HCT116 (cell line): Measurements from ENCODE around the gene NAALADL2. TPM values are rescaled to one million over a fixed set of nuclear protein-coding genes. Genes with fewer than 3 reads are reported as not detected.

Source experiments
- ATAC-seq: fragments of 200-7000 bp; cut with Tn5 transposase; 2 replicates; pipeline ENCODE4 v1.9.1; 2020; ENCODE audit warnings: mild to moderate bottlenecking, moderate library complexity
- BruUV-seq: library from RNA; stranded (reverse); fragments of 400-500 nt; replicated peaks from 2 replicates; lab custom pipeline; 2021; lab: Mats Ljungman, UMichigan
- CTCF ChIA-PET: fragments of 300-600 bp; sonication (Branson Sonifier 250); formaldehyde crosslinking; loops from one replicate; lab custom pipeline; 2021; ENCODE audit warnings: antibody characterized with exemption; lab: Charles Lee
- POLR2A ChIA-PET: fragments of 300-600, 350-600 bp; sonication (Branson Sonifier 250); formaldehyde crosslinking; loops from one replicate; lab custom pipeline; 2021; ENCODE audit warnings: antibody characterized with exemption; lab: Charles Lee
- RAD21 ChIA-PET, 2 experiments: fragments of 300-600 bp; sonication (Branson Sonifier 250); formaldehyde crosslinking; loops; one replicate each; lab custom pipeline; 2023; ENCODE audit warnings: low total read pairs in 2 of 2; ENCODE audit not compliant: uncharacterized antibody in 2 of 2, unreplicated experiment in 2 of 2, low non-redundant PET in 1 of 2; lab: Charles Lee
- DNase-seq: peaks from one replicate; pipeline ENCODE4 v3.0.0-alpha.2; 2010; ENCODE audit warnings: low read depth, low spot score
- H2AFZ ChIP-seq: fragments of 200-600 bp; shearing (Covaris generic), sonication (generic); 2 replicates; pipeline ENCODE4 v1.6.1; 2017; ENCODE audit warnings: low read depth, mixed run types, mixed read lengths, antibody characterized with exemption, low read length; ENCODE audit not compliant: poor library complexity, severe bottlenecking
- H3K27ac ChIP-seq: 2 replicates; pipeline ENCODE4 v1.5.1; 2012; ENCODE audit warnings: low read depth, low read length
- H3K27me3 ChIP-seq: fragments of 200-600 bp; sonication (generic); 2 replicates; pipeline ENCODE4 v1.6.1; 2016; ENCODE audit warnings: mixed run types, low read length, mixed read lengths; ENCODE audit not compliant: insufficient read depth
- H3K36me3 ChIP-seq, 2 experiments: fragments of 200-500 bp in 1 of 2; fragments of 200-600 bp in 1 of 2; sonication (Bioruptor generic) in 1 of 2; sonication (generic) in 1 of 2; 2 replicates each; pipeline versions ENCODE4 v1.5.1 to v1.6.1; 2014 to 2016; ENCODE audit warnings: low read length in 2 of 2, inconsistent platforms in 1 of 2, mixed read lengths in 1 of 2, mixed run types in 1 of 2; ENCODE audit not compliant: insufficient read depth in 2 of 2, control insufficient read depth in 1 of 2
- H3K4me1 ChIP-seq, 2 experiments: fragments of 200-600 bp in 1 of 2; sonication (generic) in 1 of 2; 2 replicates each; pipeline versions ENCODE4 v1.5.1 to v1.6.1; 2012 to 2017; ENCODE audit warnings: low read length in 2 of 2, inconsistent platforms in 1 of 2, mild to moderate bottlenecking in 1 of 2, mixed read lengths in 1 of 2, mixed run types in 1 of 2, moderate library complexity in 1 of 2; ENCODE audit not compliant: insufficient read depth in 2 of 2, control insufficient read depth in 1 of 2
- H3K4me2 ChIP-seq: fragments of 200-600 bp; sonication (generic); 2 replicates; pipeline ENCODE4 v1.6.1; 2017; ENCODE audit warnings: mixed run types, low read length, mixed read lengths
- H3K4me3 ChIP-seq, 2 experiments: fragments of 200-600 bp in 1 of 2; sonication (generic) in 1 of 2; replicated peaks in 1 of 2; 2 replicates each; pipeline ENCODE4 v1.5.1; 2011 to 2016; ENCODE audit warnings: low read length in 2 of 2, control low read depth in 1 of 2, low read depth in 1 of 2, mild to moderate bottlenecking in 1 of 2, mixed read lengths in 1 of 2, mixed run types in 1 of 2
- H3K79me2 ChIP-seq: fragments of 200-600 bp; sonication (generic); 2 replicates; pipeline ENCODE4 v1.6.1; 2017; ENCODE audit warnings: mild to moderate bottlenecking, mixed run types, low read length, moderate library complexity, mixed read lengths; ENCODE audit not compliant: insufficient read depth
- H3K9ac ChIP-seq: fragments of 200-600 bp; sonication (generic); 2 replicates; pipeline ENCODE4 v1.6.1; 2016; ENCODE audit warnings: low read length, mixed read lengths
- H3K9me2 ChIP-seq: fragments of 200-600 bp; sonication (generic), shearing (Covaris generic); 2 replicates; pipeline ENCODE4 v1.6.1; 2017; ENCODE audit warnings: mixed run types, mild to moderate bottlenecking, moderate library complexity; ENCODE audit not compliant: insufficient read depth
- H3K9me3 ChIP-seq, 2 experiments: fragments of 200-500 bp in 1 of 2; fragments of 200-600 bp in 1 of 2; sonication (Bioruptor generic) in 1 of 2; sonication (generic) in 1 of 2; 2 replicates each; pipeline ENCODE4 v1.6.1; 2014 to 2017; ENCODE audit warnings: low read length in 2 of 2, mixed read lengths in 2 of 2, inconsistent platforms in 1 of 2, low read depth in 1 of 2, mild to moderate bottlenecking in 1 of 2, mixed run types in 1 of 2, moderate library complexity in 1 of 2; ENCODE audit not compliant: control insufficient read depth in 1 of 2, insufficient read depth in 1 of 2
- H4K20me1 ChIP-seq: fragments of 200-600 bp; sonication (generic), shearing (Covaris generic); 2 replicates; pipeline ENCODE4 v1.6.1; 2017; ENCODE audit warnings: mixed run types, mild to moderate bottlenecking, moderate library complexity; ENCODE audit not compliant: insufficient read depth
- CBX3 ChIP-seq: IDR thresholded peaks from 2 replicates; pipeline ENCODE4 v1.6.1; 2012; ENCODE audit warnings: low read depth
- EGR1 ChIP-seq: IDR thresholded peaks from 2 replicates; pipeline ENCODE4 v1.6.1; 2012; ENCODE audit warnings: low read depth
- ELF1 ChIP-seq: IDR thresholded peaks from 2 replicates; pipeline ENCODE4 v1.6.1; 2012; ENCODE audit warnings: low read depth, borderline replicate concordance
- EZH2 ChIP-seq: fragments of 200-600 bp; sonication (generic); IDR thresholded peaks from 2 replicates; pipeline ENCODE4 v1.6.1; 2017; ENCODE audit warnings: antibody characterized with exemption, mixed run types
- EZH2phosphoT487 ChIP-seq: fragments of 200-600 bp; IDR thresholded peaks from 2 replicates; pipeline ENCODE4 v1.6.1; 2018; ENCODE audit warnings: antibody characterized with exemption, borderline replicate concordance
- JUND ChIP-seq: IDR thresholded peaks from 2 replicates; pipeline ENCODE4 v1.6.1; 2012
- POLR2A ChIP-seq: IDR thresholded peaks from 2 replicates; pipeline ENCODE4 v1.7.0; 2011; ENCODE audit warnings: borderline replicate concordance; ENCODE audit not compliant: insufficient read depth, insufficient read length; ENCODE audit errors: extremely low read depth
- POLR2AphosphoS5 ChIP-seq: IDR thresholded peaks from 2 replicates; pipeline ENCODE4 v1.6.1; 2011; ENCODE audit warnings: mild to moderate bottlenecking, low read depth, low read length, moderate library complexity
- SIN3A ChIP-seq: IDR thresholded peaks from 2 replicates; pipeline ENCODE4 v1.6.1; 2012; ENCODE audit warnings: low read depth
- SRF ChIP-seq: IDR thresholded peaks from 2 replicates; pipeline ENCODE4 v1.6.1; 2012; ENCODE audit warnings: low read depth
- TCF7L2 ChIP-seq: IDR thresholded peaks from 2 replicates; pipeline ENCODE4 v1.7.0; 2011; ENCODE audit warnings: borderline replicate concordance, inconsistent platforms; ENCODE audit not compliant: insufficient read depth, insufficient read length; ENCODE audit errors: extremely low read depth
- YY1 ChIP-seq: IDR thresholded peaks from 2 replicates; pipeline ENCODE4 v1.6.1; 2011; ENCODE audit warnings: low read length, low read depth, moderate library complexity, mild to moderate bottlenecking; ENCODE audit not compliant: insufficient replicate concordance; ENCODE audit errors: extremely low read depth
- ZFX ChIP-seq: fragments of 450-650 bp; IDR thresholded peaks from 2 replicates; pipeline ENCODE4 v1.6.1; 2017
- ZNF274 ChIP-seq: fragments of 200-500 bp; sonication (Bioruptor generic); IDR thresholded peaks from 2 replicates; pipeline ENCODE4 v1.6.1; 2014; ENCODE audit warnings: mild to moderate bottlenecking, low read depth, low read length, inconsistent platforms
- intact Hi-C: fragments of 100-400 bp; cut with micrococcal nuclease; formaldehyde crosslinking; loops from 2 replicates; pipeline ENCODE4 v1.10.0; 2022
- total RNA-seq: library from RNA; stranded (reverse); gene quantifications from one replicate; pipeline ENCODE4 v1.2.1, GENCODE V29; 2021; ENCODE audit not compliant: unreplicated experiment
- TF ChIP-seq, protein P1 (sequence below): IDR thresholded peaks from 2 replicates; pipeline ENCODE4 v1.6.1; 2011; ENCODE audit warnings: mild to moderate bottlenecking, low read length, moderate library complexity; ENCODE audit not compliant: insufficient replicate concordance; ENCODE audit errors: extremely low read depth

NAALADL2 gene
- total RNA-seq, 1 experiment from 2014 or later, result 2.9 TPM

DNA sequence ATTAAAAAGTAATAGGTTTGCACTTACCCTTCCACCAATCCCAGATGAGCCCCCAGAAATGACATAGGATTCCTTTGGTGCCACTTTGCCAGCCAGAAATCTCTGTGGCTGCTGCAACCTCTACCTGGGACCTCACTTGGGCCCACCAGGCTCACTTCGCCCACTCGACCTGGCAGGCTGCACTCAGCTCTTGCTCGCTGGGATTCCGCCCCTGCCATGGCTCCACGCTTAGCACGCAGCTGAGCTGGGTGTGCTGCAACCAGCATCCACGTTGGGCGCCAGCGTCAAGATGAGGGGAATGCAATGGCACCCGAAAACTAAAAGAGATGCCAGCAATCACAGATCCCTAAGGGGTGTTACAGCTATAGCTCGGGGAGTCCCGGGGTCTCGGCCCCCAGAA is 761.0 kb downstream of the NAALADL2 start:
- intact Hi-C loops, result no loop called here
- Histone ChIP-seq H3K9ac (no peak overlapping the region), H3K79me2 (no peaks in the 10 kb centered on the region), H3K9me3 (no peaks in the 10 kb centered on the region), H3K36me3 (no peaks in the 10 kb centered on the region), H3K4me3 (no peak overlapping the region), H3K27me3 (no peaks in the 10 kb centered on the region), H3K4me2 (no peak overlapping the region), H2AFZ (no peak overlapping the region), H4K20me1 (no peaks in the 10 kb centered on the region), H3K9me2 (no peaks in the 10 kb centered on the region), H3K27ac (no peak overlapping the region), H3K4me1 (no peaks in the 10 kb centered on the region)
- BruUV-seq, result no TSS peak
- CTCF ChIA-PET, result no interaction called here
- no peak for TF ChIP-seq SRF
- TF ChIP-seq POLR2A, result no peak
- TF ChIP-seq TCF7L2, result no peak
- TF ChIP-seq POLR2AphosphoS5, result no peak
- no peak for TF ChIP-seq ZFX
- no peak for TF ChIP-seq SIN3A
- no peak for TF ChIP-seq EGR1
- TF ChIP-seq YY1, result no peak
- no peak for TF ChIP-seq JUND
- TF ChIP-seq ZNF274, result no peak
- TF ChIP-seq, protein P1, sequence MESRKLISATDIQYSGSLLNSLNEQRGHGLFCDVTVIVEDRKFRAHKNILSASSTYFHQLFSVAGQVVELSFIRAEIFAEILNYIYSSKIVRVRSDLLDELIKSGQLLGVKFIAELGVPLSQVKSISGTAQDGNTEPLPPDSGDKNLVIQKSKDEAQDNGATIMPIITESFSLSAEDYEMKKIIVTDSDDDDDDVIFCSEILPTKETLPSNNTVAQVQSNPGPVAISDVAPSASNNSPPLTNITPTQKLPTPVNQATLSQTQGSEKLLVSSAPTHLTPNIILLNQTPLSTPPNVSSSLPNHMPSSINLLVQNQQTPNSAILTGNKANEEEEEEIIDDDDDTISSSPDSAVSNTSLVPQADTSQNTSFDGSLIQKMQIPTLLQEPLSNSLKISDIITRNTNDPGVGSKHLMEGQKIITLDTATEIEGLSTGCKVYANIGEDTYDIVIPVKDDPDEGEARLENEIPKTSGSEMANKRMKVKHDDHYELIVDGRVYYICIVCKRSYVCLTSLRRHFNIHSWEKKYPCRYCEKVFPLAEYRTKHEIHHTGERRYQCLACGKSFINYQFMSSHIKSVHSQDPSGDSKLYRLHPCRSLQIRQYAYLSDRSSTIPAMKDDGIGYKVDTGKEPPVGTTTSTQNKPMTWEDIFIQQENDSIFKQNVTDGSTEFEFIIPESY, result no peak
- no peak for TF ChIP-seq ELF1
- TF ChIP-seq CBX3, result no peak
- no peak for TF ChIP-seq EZH2phosphoT487
- TF ChIP-seq EZH2, result no peak
- ATAC-seq, result no peak
- no peak for DNase-seq
- POLR2A ChIA-PET, result no interaction called here
- RAD21 ChIA-PET, result no interaction called here
